ENCODE data around the gene OR6V1. TPM values are rescaled to one million over a fixed set of nuclear protein-coding genes. Genes with fewer than 3 reads are reported as not detected.

Gene OR6V1
- total RNA-seq, 1 experiment from 2014 or later, result not detected

DNA sequence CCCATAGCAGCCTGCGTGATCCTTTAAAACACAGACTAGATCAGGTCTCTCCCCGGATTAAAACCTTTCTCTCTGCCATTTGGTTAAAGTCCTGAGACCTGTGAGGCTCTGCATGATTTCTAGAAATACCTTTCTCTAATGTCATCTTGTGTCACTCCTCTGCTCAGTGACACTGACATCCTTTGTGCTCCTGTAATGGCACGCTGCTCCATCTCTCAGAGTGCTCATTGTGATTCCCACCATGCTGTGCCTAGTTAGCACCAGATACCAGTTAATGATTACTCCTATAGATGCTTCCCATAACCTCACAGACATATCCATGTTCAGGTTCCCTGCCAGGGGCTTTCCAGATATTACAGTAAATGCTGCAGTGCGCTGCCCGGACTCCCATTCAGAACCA lies 13.5 kb upstream of the OR6V1 start:
- Histone ChIP-seq H3K9me2 (ENCODE audit: insufficient read depth) (no peaks in the 10 kb centered on the region), H3K36me3 (ENCODE audit: control insufficient read depth in 1 of 2, insufficient read depth in 2 of 2, low read length in 2 of 2) (no peaks in the 10 kb centered on the region), H3K27me3 (ENCODE audit: insufficient read depth, low read length) (peaks cover 6% of the 10 kb centered on the region; the same call in 1 of the 2 replicates), H3K4me3 (replicated peaks in 1 of 2; ENCODE audit: low read depth in 1 of 2, low read length in 2 of 2) (no peak overlapping the region), H3K9me3 (ENCODE audit: control insufficient read depth in 1 of 2, insufficient read depth in 1 of 2, low read depth in 1 of 2, low read length in 2 of 2) (no peaks in the 10 kb centered on the region), H4K20me1 (ENCODE audit: insufficient read depth) (no peaks in the 10 kb centered on the region), H2AFZ (ENCODE audit: low read depth, low read length, poor library complexity, severe bottlenecking) (no peak overlapping the region), H3K4me2 (ENCODE audit: low read length) (no peak overlapping the region), H3K9ac (ENCODE audit: low read length) (no peak overlapping the region), H3K27ac (ENCODE audit: low read depth, low read length) (no peak overlapping the region), H3K79me2 (ENCODE audit: insufficient read depth, low read length) (no peaks in the 10 kb centered on the region), H3K4me1 (ENCODE audit: control insufficient read depth in 1 of 2, insufficient read depth in 2 of 2, low read length in 2 of 2) (no peaks in the 10 kb centered on the region)
- ATAC-seq (no peak), DNase-seq (ENCODE audit: low read depth, low spot score) (no peak)
- ChIA-PET RAD21 (ENCODE audit: low non-redundant PET in 1 of 2, low total read pairs in 2 of 2, uncharacterized antibody in 2 of 2, unreplicated experiment in 2 of 2) (no interaction called here), CTCF (no interaction called here), POLR2A (no interaction called here)
- no TSS peak for BruUV-seq (replicated peaks)
- TF ChIP-seq CBX3 (IDR thresholded peaks at IDR 0.05; ENCODE audit: low read depth) (no peak), ZFX (IDR thresholded peaks at IDR 0.05) (no peak)
- intact Hi-C loops (cut with micrococcal nuclease), result no loop called here

DNA sequence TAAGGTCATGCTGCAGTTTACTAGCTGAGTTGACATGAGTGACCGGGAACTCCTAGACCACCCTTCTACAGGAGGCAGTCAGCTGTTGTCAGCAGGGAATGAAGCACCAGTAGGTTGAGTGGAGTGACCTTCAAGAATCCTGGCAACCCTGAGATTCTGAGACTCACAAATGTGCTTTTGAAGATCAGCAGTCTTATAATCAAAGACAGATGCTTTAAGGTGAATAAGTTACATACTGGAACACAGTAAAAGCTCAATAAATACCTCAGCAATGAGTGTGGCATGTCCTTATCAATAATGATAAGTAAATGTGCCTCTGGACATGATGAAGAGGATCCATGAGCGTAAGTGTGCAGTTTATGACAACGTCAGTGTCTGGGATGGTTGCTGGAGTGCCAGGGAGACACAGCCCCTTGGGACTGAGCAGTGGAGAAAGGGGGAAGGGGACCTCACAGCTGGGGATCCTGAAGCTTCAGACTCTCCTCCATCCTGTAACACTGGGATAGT lies 11.9 kb upstream of the OR6V1 start:
- ChIA-PET CTCF (no interaction called here), POLR2A (no interaction called here), RAD21 (ENCODE audit: low non-redundant PET in 1 of 2, low total read pairs in 2 of 2, uncharacterized antibody in 2 of 2, unreplicated experiment in 2 of 2) (no interaction called here)
- intact Hi-C loops (cut with micrococcal nuclease), result no loop called here
- Histone ChIP-seq H4K20me1 (ENCODE audit: insufficient read depth) (no peaks in the 10 kb centered on the region), H3K27ac (ENCODE audit: low read depth, low read length) (no peak overlapping the region), H3K9me2 (ENCODE audit: insufficient read depth) (no peaks in the 10 kb centered on the region), H3K4me3 (replicated peaks in 1 of 2; ENCODE audit: low read depth in 1 of 2, low read length in 2 of 2) (no peak overlapping the region), H3K4me2 (ENCODE audit: low read length) (no peak overlapping the region), H3K4me1 (ENCODE audit: control insufficient read depth in 1 of 2, insufficient read depth in 2 of 2, low read length in 2 of 2) (no peaks in the 10 kb centered on the region), H3K27me3 (ENCODE audit: insufficient read depth, low read length) (peaks cover 6% of the 10 kb centered on the region; the same call in 1 of the 2 replicates), H3K79me2 (ENCODE audit: insufficient read depth, low read length) (no peaks in the 10 kb centered on the region), H3K9ac (ENCODE audit: low read length) (no peak overlapping the region), H3K36me3 (ENCODE audit: control insufficient read depth in 1 of 2, insufficient read depth in 2 of 2, low read length in 2 of 2) (no peaks in the 10 kb centered on the region), H3K9me3 (ENCODE audit: control insufficient read depth in 1 of 2, insufficient read depth in 1 of 2, low read depth in 1 of 2, low read length in 2 of 2) (no peaks in the 10 kb centered on the region), H2AFZ (ENCODE audit: low read depth, low read length, poor library complexity, severe bottlenecking) (no peak overlapping the region)
- DNase-seq (ENCODE audit: low read depth, low spot score), result no peak
- no peak for ATAC-seq
- no TSS peak for BruUV-seq (replicated peaks)
- TF ChIP-seq ZNF274 (IDR thresholded peaks at IDR 0.05; ENCODE audit: low read depth, low read length), result no peak
- no peak for TF ChIP-seq YY1 (IDR thresholded peaks at IDR 0.05; ENCODE audit: extremely low read depth, insufficient replicate concordance, low read depth, low read length)
- TF ChIP-seq SP1 (IDR thresholded peaks at IDR 0.05; ENCODE audit: low read depth), result no peak
- TF ChIP-seq EZH2phosphoT487 (IDR thresholded peaks at IDR 0.05; ENCODE audit: borderline replicate concordance), result no peak
- TF ChIP-seq, protein P1, sequence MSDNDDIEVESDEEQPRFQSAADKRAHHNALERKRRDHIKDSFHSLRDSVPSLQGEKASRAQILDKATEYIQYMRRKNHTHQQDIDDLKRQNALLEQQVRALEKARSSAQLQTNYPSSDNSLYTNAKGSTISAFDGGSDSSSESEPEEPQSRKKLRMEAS (IDR thresholded peaks at IDR 0.05), result no peak
- TF ChIP-seq RAD21 (IDR thresholded peaks at IDR 0.05; ENCODE audit: low read depth), result no peak
- TF ChIP-seq, protein P2, sequence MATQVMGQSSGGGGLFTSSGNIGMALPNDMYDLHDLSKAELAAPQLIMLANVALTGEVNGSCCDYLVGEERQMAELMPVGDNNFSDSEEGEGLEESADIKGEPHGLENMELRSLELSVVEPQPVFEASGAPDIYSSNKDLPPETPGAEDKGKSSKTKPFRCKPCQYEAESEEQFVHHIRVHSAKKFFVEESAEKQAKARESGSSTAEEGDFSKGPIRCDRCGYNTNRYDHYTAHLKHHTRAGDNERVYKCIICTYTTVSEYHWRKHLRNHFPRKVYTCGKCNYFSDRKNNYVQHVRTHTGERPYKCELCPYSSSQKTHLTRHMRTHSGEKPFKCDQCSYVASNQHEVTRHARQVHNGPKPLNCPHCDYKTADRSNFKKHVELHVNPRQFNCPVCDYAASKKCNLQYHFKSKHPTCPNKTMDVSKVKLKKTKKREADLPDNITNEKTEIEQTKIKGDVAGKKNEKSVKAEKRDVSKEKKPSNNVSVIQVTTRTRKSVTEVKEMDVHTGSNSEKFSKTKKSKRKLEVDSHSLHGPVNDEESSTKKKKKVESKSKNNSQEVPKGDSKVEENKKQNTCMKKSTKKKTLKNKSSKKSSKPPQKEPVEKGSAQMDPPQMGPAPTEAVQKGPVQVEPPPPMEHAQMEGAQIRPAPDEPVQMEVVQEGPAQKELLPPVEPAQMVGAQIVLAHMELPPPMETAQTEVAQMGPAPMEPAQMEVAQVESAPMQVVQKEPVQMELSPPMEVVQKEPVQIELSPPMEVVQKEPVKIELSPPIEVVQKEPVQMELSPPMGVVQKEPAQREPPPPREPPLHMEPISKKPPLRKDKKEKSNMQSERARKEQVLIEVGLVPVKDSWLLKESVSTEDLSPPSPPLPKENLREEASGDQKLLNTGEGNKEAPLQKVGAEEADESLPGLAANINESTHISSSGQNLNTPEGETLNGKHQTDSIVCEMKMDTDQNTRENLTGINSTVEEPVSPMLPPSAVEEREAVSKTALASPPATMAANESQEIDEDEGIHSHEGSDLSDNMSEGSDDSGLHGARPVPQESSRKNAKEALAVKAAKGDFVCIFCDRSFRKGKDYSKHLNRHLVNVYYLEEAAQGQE (IDR thresholded peaks at IDR 0.05; ENCODE audit: low read depth), result no peak
- no peak for TF ChIP-seq SRF (IDR thresholded peaks at IDR 0.05; ENCODE audit: low read depth)
- TF ChIP-seq JUND (IDR thresholded peaks at IDR 0.05), result no peak
- TF ChIP-seq SIN3A (IDR thresholded peaks at IDR 0.05; ENCODE audit: low read depth), result no peak
- TF ChIP-seq CBX3 (IDR thresholded peaks at IDR 0.05; ENCODE audit: low read depth), result no peak
- no peak for TF ChIP-seq ELF1 (IDR thresholded peaks at IDR 0.05; ENCODE audit: borderline replicate concordance, low read depth)
- no peak for TF ChIP-seq POLR2AphosphoS5 (IDR thresholded peaks at IDR 0.05; ENCODE audit: low read depth, low read length)
- TF ChIP-seq, protein P3, sequence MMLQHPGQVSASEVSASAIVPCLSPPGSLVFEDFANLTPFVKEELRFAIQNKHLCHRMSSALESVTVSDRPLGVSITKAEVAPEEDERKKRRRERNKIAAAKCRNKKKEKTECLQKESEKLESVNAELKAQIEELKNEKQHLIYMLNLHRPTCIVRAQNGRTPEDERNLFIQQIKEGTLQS (IDR thresholded peaks at IDR 0.05), result no peak
- TF ChIP-seq ZFX (IDR thresholded peaks at IDR 0.05), result no peak
- TF ChIP-seq, protein P4, sequence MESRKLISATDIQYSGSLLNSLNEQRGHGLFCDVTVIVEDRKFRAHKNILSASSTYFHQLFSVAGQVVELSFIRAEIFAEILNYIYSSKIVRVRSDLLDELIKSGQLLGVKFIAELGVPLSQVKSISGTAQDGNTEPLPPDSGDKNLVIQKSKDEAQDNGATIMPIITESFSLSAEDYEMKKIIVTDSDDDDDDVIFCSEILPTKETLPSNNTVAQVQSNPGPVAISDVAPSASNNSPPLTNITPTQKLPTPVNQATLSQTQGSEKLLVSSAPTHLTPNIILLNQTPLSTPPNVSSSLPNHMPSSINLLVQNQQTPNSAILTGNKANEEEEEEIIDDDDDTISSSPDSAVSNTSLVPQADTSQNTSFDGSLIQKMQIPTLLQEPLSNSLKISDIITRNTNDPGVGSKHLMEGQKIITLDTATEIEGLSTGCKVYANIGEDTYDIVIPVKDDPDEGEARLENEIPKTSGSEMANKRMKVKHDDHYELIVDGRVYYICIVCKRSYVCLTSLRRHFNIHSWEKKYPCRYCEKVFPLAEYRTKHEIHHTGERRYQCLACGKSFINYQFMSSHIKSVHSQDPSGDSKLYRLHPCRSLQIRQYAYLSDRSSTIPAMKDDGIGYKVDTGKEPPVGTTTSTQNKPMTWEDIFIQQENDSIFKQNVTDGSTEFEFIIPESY (IDR thresholded peaks at IDR 0.05; ENCODE audit: extremely low read depth, insufficient replicate concordance, low read length), result no peak
- TF ChIP-seq FOSL1 (IDR thresholded peaks at IDR 0.05; ENCODE audit: low read depth), result no peak
